Brain microvascular endothelial cell (primary cell): ENCODE results near the gene AATK.

Experiments
- DNase-seq: peaks from one replicate; pipeline ENCODE4 v3.0.0-alpha.2; 2020
- H3K27ac ChIP-seq: fragments of 250-450 bp; sonication (Bioruptor Pico); 2 replicates; pipeline ENCODE4 v1.5.1; 2020; ENCODE audit warnings: mild to moderate bottlenecking, moderate library complexity
- H3K27me3 ChIP-seq: fragments of 250-450 bp; sonication (Bioruptor Pico); replicated peaks from 2 replicates; pipeline ENCODE4 v1.5.1; 2020; ENCODE audit warnings: mild to moderate bottlenecking
- H3K36me3 ChIP-seq: fragments of 250-450 bp; sonication (Bioruptor Pico); replicated peaks from 2 replicates; pipeline ENCODE4 v1.5.1; 2020; ENCODE audit warnings: mild to moderate bottlenecking
- H3K4me3 ChIP-seq: 2 replicates; pipeline ENCODE4 v1.5.1; 2011; ENCODE audit warnings: low read depth, mild to moderate bottlenecking, control low read depth, low read length, moderate library complexity
- in situ Hi-C: cut with HindIII; loops from 2 replicates; pipeline ENCODE4 v1.10.0; 2017; ENCODE audit warnings: low sequenced_read_pairs, low pct_ligation_motif_present
- TF ChIP-seq, protein P1 (sequence below): IDR thresholded peaks from 2 replicates; pipeline ENCODE4 v1.5.1; 2011; ENCODE audit warnings: low read depth, mild to moderate bottlenecking, moderate library complexity, low read length, control low read depth, inconsistent platforms; ENCODE audit errors: missing control alignments

Gene AATK

DNA sequence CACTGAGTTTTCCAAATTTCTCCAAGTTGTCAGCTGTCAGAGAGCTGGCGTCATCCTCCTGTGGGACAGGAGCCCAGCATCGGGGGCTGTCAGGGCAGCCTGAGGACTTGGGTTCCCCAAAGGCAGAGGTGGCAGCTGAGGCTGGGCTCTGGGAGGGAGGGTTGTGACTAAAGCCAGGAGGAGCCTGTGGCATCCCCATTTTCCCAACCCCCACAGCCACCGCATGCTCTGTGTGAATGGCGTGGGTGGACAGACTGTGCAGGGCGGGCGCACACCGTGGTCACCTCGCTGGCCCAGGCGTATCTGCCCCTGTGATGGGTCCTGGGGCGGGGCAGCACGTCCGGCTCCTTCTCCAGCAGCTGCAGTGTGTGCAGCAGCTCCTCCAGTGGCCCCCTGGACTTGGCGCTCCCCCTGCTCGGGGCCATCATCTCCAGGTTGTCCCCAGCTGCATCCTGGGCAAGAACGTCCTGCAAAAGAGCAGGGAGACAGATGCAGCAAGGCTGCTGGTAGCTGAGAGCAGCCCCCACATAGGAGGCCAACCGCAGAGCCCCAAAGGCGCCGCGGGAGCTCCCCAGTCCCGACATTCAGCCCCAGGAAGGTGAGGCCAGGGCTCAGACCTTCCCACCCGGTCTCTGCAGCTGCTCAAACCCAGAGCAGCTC, 31.9 kb upstream of the AATK start:
- Histone ChIP-seq H3K4me3 (no peak overlapping the region), H3K27me3 (no peaks in the 10 kb centered on the region), H3K27ac (no peak overlapping the region), H3K36me3 (no peaks in the 10 kb centered on the region)
- in situ Hi-C loops, result no loop called here
- TF ChIP-seq, protein P1, sequence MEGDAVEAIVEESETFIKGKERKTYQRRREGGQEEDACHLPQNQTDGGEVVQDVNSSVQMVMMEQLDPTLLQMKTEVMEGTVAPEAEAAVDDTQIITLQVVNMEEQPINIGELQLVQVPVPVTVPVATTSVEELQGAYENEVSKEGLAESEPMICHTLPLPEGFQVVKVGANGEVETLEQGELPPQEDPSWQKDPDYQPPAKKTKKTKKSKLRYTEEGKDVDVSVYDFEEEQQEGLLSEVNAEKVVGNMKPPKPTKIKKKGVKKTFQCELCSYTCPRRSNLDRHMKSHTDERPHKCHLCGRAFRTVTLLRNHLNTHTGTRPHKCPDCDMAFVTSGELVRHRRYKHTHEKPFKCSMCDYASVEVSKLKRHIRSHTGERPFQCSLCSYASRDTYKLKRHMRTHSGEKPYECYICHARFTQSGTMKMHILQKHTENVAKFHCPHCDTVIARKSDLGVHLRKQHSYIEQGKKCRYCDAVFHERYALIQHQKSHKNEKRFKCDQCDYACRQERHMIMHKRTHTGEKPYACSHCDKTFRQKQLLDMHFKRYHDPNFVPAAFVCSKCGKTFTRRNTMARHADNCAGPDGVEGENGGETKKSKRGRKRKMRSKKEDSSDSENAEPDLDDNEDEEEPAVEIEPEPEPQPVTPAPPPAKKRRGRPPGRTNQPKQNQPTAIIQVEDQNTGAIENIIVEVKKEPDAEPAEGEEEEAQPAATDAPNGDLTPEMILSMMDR, result no peak
- no peak for DNase-seq

GRCh38 chr17:81197409-81197795, 31.4 kb upstream of the AATK start:
- Histone ChIP-seq H3K36me3 (no peaks in the 10 kb centered on the region), H3K27me3 (no peaks in the 10 kb centered on the region), H3K27ac (no peak overlapping the region), H3K4me3 (no peak overlapping the region)
- DNase-seq, result no peak
- in situ Hi-C loops, result no loop called here
- TF ChIP-seq, protein P1, result no peak

GRCh38 chr17:81196505-81197408, 30.7 kb upstream of the AATK start:
- Histone ChIP-seq H3K27ac (no peak overlapping the region), H3K36me3 (no peaks in the 10 kb centered on the region), H3K4me3 (no peak overlapping the region), H3K27me3 (no peaks in the 10 kb centered on the region)
- TF ChIP-seq, protein P1, result no peak
- in situ Hi-C loops, result no loop called here
- DNase-seq, result no peak

- TF ChIP-seq, protein P1, result no peak
- Histone ChIP-seq H3K27me3 (no peaks in the 10 kb centered on the region), H3K27ac (no peak overlapping the region), H3K36me3 (no peaks in the 10 kb centered on the region), H3K4me3 (no peak overlapping the region)
- DNase-seq, result no peak
- in situ Hi-C loops, result no loop called here
Measured at GRCh38 chr17:81195941-81196495, 30.0 kb upstream of the AATK start.

GRCh38 chr17:81194941-81195901, 29.2 kb upstream of the AATK start:
- in situ Hi-C loops, result no loop called here
- TF ChIP-seq, protein P1, result no peak
- H3K27me3 ChIP-seq, result no peaks in the 10 kb centered on the region
- no peak overlapping the region for H3K4me3 ChIP-seq
- DNase-seq, result no peak
- no peaks in the 10 kb centered on the region for H3K36me3 ChIP-seq
- H3K27ac ChIP-seq, result no peak overlapping the region
